ENCODE results near the gene KDELR1.

Gene KDELR1

GRCh38 chr19:48340995-48341394 is 50.4 kb downstream of the KDELR1 start:
- DNase-seq (ENCODE audit: insufficient read length, low spot score) (no peak), FAIRE-seq (no peak)
- TF ChIP-seq SPI1 (IDR thresholded peaks at IDR 0.05; ENCODE audit: low read depth, low read length): no peak

GRCh38 chr19:48338802-48339503 is 52.4 kb downstream of the KDELR1 start:
- no peak for FAIRE-seq
- no peak for DNase-seq (ENCODE audit: insufficient read length, low spot score)
- no peak for TF ChIP-seq PAX5 (IDR thresholded peaks at IDR 0.05; ENCODE audit: insufficient read depth, low read length, severe bottlenecking)
- TF ChIP-seq TAF1 (IDR thresholded peaks at IDR 0.05; ENCODE audit: low read depth, low read length): no peak
- TF ChIP-seq SPI1 (IDR thresholded peaks at IDR 0.05; ENCODE audit: low read depth, low read length): no peak
- no peak for TF ChIP-seq POU2F2 (IDR thresholded peaks at IDR 0.05; ENCODE audit: low read depth, low read length)
- no peak for TF ChIP-seq POLR2AphosphoS5 (IDR thresholded peaks at IDR 0.05; ENCODE audit: low read depth, low read length)
- TF ChIP-seq POLR2A (IDR thresholded peaks at IDR 0.05; ENCODE audit: low read depth, low read length): no peak

GRCh38 chr19:48338253-48338755 is 53.0 kb downstream of the KDELR1 start:
- FAIRE-seq: no peak
- DNase-seq (ENCODE audit: insufficient read length, low spot score): no peak
- TF ChIP-seq PAX5 (IDR thresholded peaks at IDR 0.05; ENCODE audit: insufficient read depth, low read length, severe bottlenecking): no peak
- no peak for TF ChIP-seq POU2F2 (IDR thresholded peaks at IDR 0.05; ENCODE audit: low read depth, low read length)
- TF ChIP-seq POLR2AphosphoS5 (IDR thresholded peaks at IDR 0.05; ENCODE audit: low read depth, low read length): no peak

- FAIRE-seq (peak; percentile 97), DNase-seq (ENCODE audit: insufficient read length, low spot score) (peak; percentile 96)
- 0 out of 2 replicates have a peak, but pooled peaks have one; percentile 6 for TF ChIP-seq POLR2A (IDR thresholded peaks at IDR 0.05; ENCODE audit: low read depth, low read length)
- TF ChIP-seq SPI1 (IDR thresholded peaks at IDR 0.05; ENCODE audit: low read depth, low read length): no peak
- no peak for TF ChIP-seq POU2F2 (IDR thresholded peaks at IDR 0.05; ENCODE audit: low read depth, low read length)
Measured at GRCh38 chr19:48333467-48334384, 57.6 kb downstream of the KDELR1 start.

- DNase-seq (ENCODE audit: insufficient read length, low spot score) (peak; percentile 86), FAIRE-seq (peak; percentile 99)
- TF ChIP-seq POLR2AphosphoS5 (IDR thresholded peaks at IDR 0.05; ENCODE audit: low read depth, low read length): no peak
- 0 out of 2 replicates have a peak, but pooled peaks have one; percentile 4 for TF ChIP-seq POLR2A (IDR thresholded peaks at IDR 0.05; ENCODE audit: low read depth, low read length)
Measured at GRCh38 chr19:48332662-48333466, 58.5 kb downstream of the KDELR1 start.
